Ascending aorta (tissue), 2 donors: ENCODE measurements around the gene TEP1. TPM values are rescaled to one million over a fixed set of nuclear protein-coding genes. Genes with fewer than 3 reads are reported as not detected.

Experiments
- DNase-seq, 2 donors: peaks; one replicate each; pipeline ENCODE4 v3.0.0-alpha.2; 2019; ENCODE audit warnings: low spot score in 2 of 2
- H3K27ac ChIP-seq, 2 donors: fragments of 200-600 bp; sonication (generic); one replicate each; pipeline ENCODE4 v1.5.1; 2016 to 2017; ENCODE audit warnings: mild to moderate bottlenecking in 1 of 2
- H3K27me3 ChIP-seq: fragments of 200-600 bp; sonication (generic); one replicate; pipeline ENCODE4 v1.5.1; 2017
- H3K36me3 ChIP-seq, 2 donors: fragments of 200-600 bp; sonication (generic); one replicate each; pipeline ENCODE4 v1.5.1; 2016
- H3K4me1 ChIP-seq, 2 donors: fragments of 200-600 bp; sonication (generic); one replicate each; pipeline ENCODE4 v1.5.1; 2016 to 2017; ENCODE audit warnings: mild to moderate bottlenecking in 1 of 2
- H3K4me3 ChIP-seq, 2 donors: fragments of 200-600 bp; sonication (generic); one replicate each; pipeline ENCODE4 v1.5.1; 2016 to 2017; ENCODE audit warnings: mild to moderate bottlenecking in 1 of 2
- H3K9me3 ChIP-seq, 2 donors: fragments of 200-600 bp; sonication (generic); one replicate each; pipeline ENCODE4 v1.5.1; 2016
- CTCF ChIP-seq, 3 experiments: fragments of 200-600 bp in 2 of 3; fragments of 450-650 bp in 1 of 3; sonication (generic) in 2 of 3; IDR thresholded peaks; one replicate each; pipeline ENCODE4 v1.5.1; 2016 to 2019; ENCODE audit warnings: antibody characterized with exemption in 3 of 3, mild to moderate bottlenecking in 1 of 3, moderate library complexity in 1 of 3
- intact Hi-C: fragments of 100-400 bp; cut with DNase I; formaldehyde crosslinking; loops from one replicate; pipeline ENCODE4 v1.15.1; 2023
- total RNA-seq: library from RNA; depleted of rRNA; stranded (reverse); fragments of >200 nt; gene quantifications from one replicate; pipeline ENCODE4 v1.1.0, GENCODE V29; 2016

The TEP1 gene
- total RNA-seq, 1 donor from 2014 or later, result 43.7 TPM

- no peak for TF ChIP-seq CTCF (IDR thresholded peaks at IDR 0.05)
- Histone ChIP-seq H3K4me1 (peaks cover 0 to 11% of the 10 kb centered on the region in 2 donors), H3K4me3 (peak within 1 kb of the TSS; percentile 69 to 81), H3K27ac (peak within 1 kb of the TSS; percentile 87 to 94), H3K9me3 (no peaks in the 10 kb centered on the region), H3K36me3 (peaks cover 0 to 15% of the 10 kb centered on the region in 2 donors), H3K27me3 (no peaks in the 10 kb centered on the region)
- peak; percentile 21 to 84 for DNase-seq
- intact Hi-C loops, result loop anchor here (1.0 to 5.0 kb wide), 2 partner anchors 10 to 654 kb away; partner anchors contain the start of genes METTL17 and PARP2
These were observed 80.4 kb downstream of the TEP1 start, which contains the start of gene CCNB1IP1 for GRCh38 chr14:20332788-20333493. Gene CCNB1IP1, minus strand, starts transcription at chr14:20333279. Its CDS starts 16,756 bp downstream, at chr14:20316523.

- Histone ChIP-seq H3K4me3 (peak overlapping the region; percentile 69 to 81), H3K36me3 (peaks cover 0 to 15% of the 10 kb centered on the region in 2 donors), H3K9me3 (no peaks in the 10 kb centered on the region), H3K27me3 (no peaks in the 10 kb centered on the region), H3K27ac (peak overlapping the region; percentile 87 to 94), H3K4me1 (peaks cover 0 to 11% of the 10 kb centered on the region in 2 donors)
- DNase-seq, result no peak
- TF ChIP-seq CTCF (IDR thresholded peaks at IDR 0.05), result no peak
- intact Hi-C loops, result loop anchor here (5.0 kb wide), 1 partner anchor 655 kb away; the partner anchor contains the start of gene METTL17
These were observed 80.9 kb downstream of the TEP1 start for GRCh38 chr14:20332431-20332787.

GRCh38 chr14:20331053-20331613 is 82.2 kb downstream of the TEP1 start:
- peaks cover 9 to 20% of the 10 kb centered on the region in 2 donors for H3K36me3 ChIP-seq
- H3K9me3 ChIP-seq, result no peaks in the 10 kb centered on the region
- no peak for DNase-seq
- no peak overlapping the region for H3K27ac ChIP-seq
- no peak for TF ChIP-seq CTCF (IDR thresholded peaks at IDR 0.05)
- peak overlapping the region in 1 of 2 donors; percentile 69 for H3K4me3 ChIP-seq
- H3K4me1 ChIP-seq, result peaks cover 0 to 11% of the 10 kb centered on the region in 2 donors
- intact Hi-C loops, result loop anchor here (5.0 kb wide), 1 partner anchor 656 kb away; the partner anchor contains the start of gene METTL17
- no peaks in the 10 kb centered on the region for H3K27me3 ChIP-seq

- H3K27me3 ChIP-seq, result no peaks in the 10 kb centered on the region
- H3K9me3 ChIP-seq, result no peaks in the 10 kb centered on the region
- H3K36me3 ChIP-seq, result peaks cover 25 to 36% of the 10 kb centered on the region in 2 donors
- TF ChIP-seq CTCF (IDR thresholded peaks at IDR 0.05), result no peak
- no peak overlapping the region for H3K4me3 ChIP-seq
- H3K4me1 ChIP-seq, result peaks cover 0 to 11% of the 10 kb centered on the region in 2 donors
- intact Hi-C loops, result no loop called here
- no peak overlapping the region for H3K27ac ChIP-seq
- no peak for DNase-seq
These were observed 83.9 kb downstream of the TEP1 start for GRCh38 chr14:20329355-20329754.

GRCh38 chr14:20328705-20329104 is 84.6 kb downstream of the TEP1 start:
- Histone ChIP-seq H3K27me3 (no peaks in the 10 kb centered on the region), H3K27ac (no peak overlapping the region), H3K36me3 (peaks cover 32 to 40% of the 10 kb centered on the region in 2 donors), H3K9me3 (no peaks in the 10 kb centered on the region), H3K4me1 (peaks cover 0 to 8% of the 10 kb centered on the region in 2 donors), H3K4me3 (no peak overlapping the region)
- no peak for DNase-seq
- intact Hi-C loops, result no loop called here
- TF ChIP-seq CTCF (IDR thresholded peaks at IDR 0.05), result no peak
